NCI-H2196 (cell line): ENCODE data around the gene SLC22A16.

Source experiments
- DNase-seq: peaks from one replicate; lab custom pipeline; 2025; ENCODE audit not compliant: unreplicated experiment; lab: John Stamatoyannopoulos, UW

SLC22A16 gene

GRCh38 chr6:110408901-110409300 lies 67.5 kb downstream of the SLC22A16 start:
- no peak for DNase-seq

- DNase-seq, result no peak
These were observed 71.8 kb downstream of the SLC22A16 start for GRCh38 chr6:110404607-110405006.

GRCh38 chr6:110401585-110402176 lies 74.7 kb downstream of the SLC22A16 start:
- no peak for DNase-seq

- no peak for DNase-seq
These were observed 76.2 kb downstream of the SLC22A16 start for GRCh38 chr6:110400208-110400607.

- no peak for DNase-seq
These were observed 77.0 kb downstream of the SLC22A16 start for GRCh38 chr6:110399219-110400071.

- DNase-seq, result no peak
These were observed 77.6 kb downstream of the SLC22A16 start for GRCh38 chr6:110398778-110399177.

- DNase-seq, result no peak
These were observed 81.2 kb downstream of the SLC22A16 start for GRCh38 chr6:110395221-110395620.

GRCh38 chr6:110394409-110394808 lies 82.0 kb downstream of the SLC22A16 start:
- DNase-seq, result no peak

- DNase-seq, result no peak
These were observed 83.7 kb downstream of the SLC22A16 start for GRCh38 chr6:110392727-110393126.

GRCh38 chr6:110390404-110390803 lies 86.0 kb downstream of the SLC22A16 start:
- no peak for DNase-seq

- DNase-seq, result no peak
These were observed 86.6 kb downstream of the SLC22A16 start for GRCh38 chr6:110389689-110390382.

GRCh38 chr6:110387986-110388385 lies 88.4 kb downstream of the SLC22A16 start:
- no peak for DNase-seq

- no peak for DNase-seq
These were observed 91.0 kb downstream of the SLC22A16 start for GRCh38 chr6:110385458-110385863.

- no peak for DNase-seq
These were observed 97.9 kb downstream of the SLC22A16 start for GRCh38 chr6:110378552-110378951.
